ENCODE measurements around the gene NEURL2. TPM values are rescaled to one million over a fixed set of nuclear protein-coding genes. Genes with fewer than 3 reads are reported as not detected.

NEURL2 gene
- total RNA-seq, 2 donors from 2014 or later, result 3.3 to 5.2 TPM

- no peaks in the 10 kb centered on the region for H3K27me3 ChIP-seq
- peaks cover 18% of the 10 kb centered on the region for H3K4me1 ChIP-seq
- 94 to 100% methylated on average over 2 of the region's 2 CpGs for WGBS, 2 donors
- TF ChIP-seq POLR2A (IDR thresholded peaks at IDR 0.05) (no peak), CTCF (IDR thresholded peaks at IDR 0.05) (no peak)
- no peaks in the 10 kb centered on the region for H3K9me3 ChIP-seq
- H3K27ac ChIP-seq, result no peak overlapping the region
- ATAC-seq, result no peak
- no peak overlapping the region for H3K4me3 ChIP-seq
- intact Hi-C loops (cut with DNase I), result no loop called here
- no peak for DNase-seq
- H3K36me3 ChIP-seq (replicated peaks in 1 of 2; ENCODE audit: insufficient read depth in 1 of 2, low read depth in 2 of 2), result peaks cover 0 to 9% of the 10 kb centered on the region in 2 donors
These were observed 17.1 kb upstream of the NEURL2 start for GRCh38 chr20:45908084-45908483.

DNA sequence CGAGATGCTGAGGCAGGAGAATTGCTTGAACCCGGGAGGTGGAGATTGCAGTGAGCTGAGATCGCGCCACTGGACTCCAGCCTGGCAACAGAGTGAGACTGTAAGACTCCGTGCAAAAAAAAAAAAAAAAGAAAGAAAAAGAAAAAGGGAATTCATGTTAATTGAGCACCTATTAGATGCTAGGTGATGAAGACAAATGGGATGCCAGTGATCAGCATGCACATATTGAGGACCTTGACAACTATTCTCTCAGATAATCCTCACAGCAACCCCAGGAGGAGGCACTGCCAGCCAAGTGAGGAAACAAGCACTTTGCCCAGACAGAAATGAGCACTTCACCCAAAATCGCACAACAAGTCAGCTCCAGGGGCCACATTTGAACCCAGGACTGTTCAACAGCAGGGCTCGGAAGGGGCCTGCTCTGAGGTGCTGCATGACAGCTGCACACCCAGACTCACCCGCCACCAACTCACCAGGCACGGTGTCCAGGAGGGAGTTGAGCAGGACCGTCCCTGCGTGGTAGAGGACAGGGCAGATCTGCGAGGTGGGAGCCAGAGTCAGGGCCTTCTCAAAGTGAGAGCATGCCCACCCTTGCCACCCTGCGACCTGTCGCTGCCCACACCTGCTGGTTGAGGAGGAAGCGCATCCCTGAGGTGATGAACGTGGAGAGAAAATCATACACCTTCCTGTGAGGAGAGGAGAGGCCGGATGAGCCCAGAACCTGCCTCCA lies 16.4 kb upstream of the NEURL2 start:
- 91 to 97% methylated on average over 11 to 17 of the region's 17 CpGs for WGBS, 2 donors
- Histone ChIP-seq H3K27me3 (no peaks in the 10 kb centered on the region), H3K27ac (no peak overlapping the region), H3K4me1 (peaks cover 15% of the 10 kb centered on the region), H3K4me3 (no peak overlapping the region), H3K36me3 (replicated peaks in 1 of 2; ENCODE audit: insufficient read depth in 1 of 2, low read depth in 2 of 2) (peaks cover 0 to 9% of the 10 kb centered on the region in 2 donors), H3K9me3 (no peaks in the 10 kb centered on the region)
- no peak for TF ChIP-seq CTCF (IDR thresholded peaks at IDR 0.05)
- no peak for ATAC-seq
- intact Hi-C loops (cut with DNase I), result no loop called here
- DNase-seq, result no peak

DNA sequence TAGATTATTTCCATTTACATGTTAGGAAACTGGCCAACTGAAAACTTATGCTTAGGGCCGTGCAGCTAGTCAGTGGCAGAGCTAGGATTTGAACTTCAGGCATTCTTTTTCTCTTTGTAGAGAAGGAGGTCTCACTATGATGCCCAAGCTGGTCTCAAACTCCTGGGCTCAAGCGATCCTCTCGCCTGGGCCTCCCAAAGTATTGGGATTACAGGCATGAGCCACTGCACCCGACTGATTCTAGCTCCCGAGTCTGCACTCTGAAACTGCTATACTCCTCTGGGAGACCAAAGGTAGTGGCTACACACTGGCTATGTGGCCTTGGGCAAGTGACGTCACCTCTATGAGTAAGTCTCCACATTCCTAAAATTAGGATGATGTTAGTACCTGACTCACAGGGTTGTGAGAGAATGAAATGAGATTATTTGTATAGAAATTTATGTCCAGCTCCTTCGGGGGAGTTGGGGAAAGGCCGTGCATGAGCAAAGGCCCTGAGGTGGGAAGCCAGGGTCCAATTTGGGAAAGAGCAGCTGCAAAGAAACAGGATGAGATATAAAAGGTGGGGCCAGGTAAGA lies 14.6 kb upstream of the NEURL2 start:
- H3K27ac ChIP-seq, result no peak overlapping the region
- WGBS, 2 donors, result 88 to 89% methylated on average over 6 to 8 of the region's 8 CpGs

DNA sequence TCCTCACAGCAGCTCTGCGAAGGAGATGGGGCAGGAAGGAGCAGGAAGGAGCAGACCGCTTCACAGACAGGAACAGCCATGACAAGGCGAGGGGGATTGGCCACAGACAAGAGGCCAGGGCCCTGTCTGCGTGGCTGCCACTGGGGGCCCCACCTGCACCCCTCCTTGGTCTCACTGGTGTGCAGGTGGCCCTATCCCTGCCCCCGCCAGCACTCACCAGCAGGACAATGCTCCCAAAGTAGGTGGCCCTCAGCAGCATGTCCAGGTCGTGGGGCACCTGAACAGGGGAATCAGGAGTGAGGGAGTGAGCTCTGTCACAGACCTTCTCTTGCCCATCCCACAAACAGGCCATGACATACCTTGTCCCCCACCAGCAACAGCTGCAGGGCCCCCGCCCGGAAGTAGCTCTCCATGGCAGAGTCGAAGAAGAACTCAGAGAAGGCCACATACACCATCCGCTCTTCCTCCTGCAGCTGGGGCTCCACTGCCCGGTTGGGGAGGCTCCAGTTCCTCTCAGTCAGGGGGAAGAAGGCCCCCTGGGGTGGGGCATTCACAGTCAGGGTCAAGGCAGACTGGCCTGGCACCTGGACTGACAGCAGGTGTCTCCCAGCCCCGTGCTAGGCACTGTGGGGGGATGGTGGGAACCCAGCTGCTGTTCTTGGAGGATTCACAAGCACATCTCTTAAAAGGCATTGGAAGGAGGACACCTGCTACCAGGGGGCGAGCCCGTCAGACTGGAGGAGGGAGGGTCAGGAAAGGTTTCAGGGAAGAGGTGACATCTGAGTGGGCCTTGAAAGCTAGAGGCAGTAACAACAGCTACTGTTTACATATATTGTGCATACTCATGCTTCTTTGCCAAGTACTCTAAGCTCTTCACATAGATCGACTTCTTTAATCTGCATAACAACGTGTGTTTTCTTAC lies 13.8 kb upstream of the NEURL2 start:
- Histone ChIP-seq H3K27ac (no peak overlapping the region), H3K4me1 (no peaks in the 10 kb centered on the region), H3K27me3 (no peaks in the 10 kb centered on the region), H3K36me3 (replicated peaks in 1 of 2; ENCODE audit: insufficient read depth in 1 of 2, low read depth in 2 of 2) (peaks cover 0 to 15% of the 10 kb centered on the region in 2 donors), H3K4me3 (no peak overlapping the region), H3K9me3 (no peaks in the 10 kb centered on the region)
- WGBS, 2 donors, result 79 to 82% methylated on average over 7 to 16 of the region's 16 CpGs
- no peak for ATAC-seq
- no peak for TF ChIP-seq POLR2A (IDR thresholded peaks at IDR 0.05)
- no peak for TF ChIP-seq CTCF (IDR thresholded peaks at IDR 0.05)
- intact Hi-C loops (cut with DNase I), result no loop called here
- DNase-seq, result no peak

More for the DNA sequence above, 14.6 kb upstream of the NEURL2 start:
- no peaks in the 10 kb centered on the region for H3K9me3 ChIP-seq
- no peak overlapping the region for H3K4me3 ChIP-seq
- intact Hi-C loops (cut with DNase I), result no loop called here
- TF ChIP-seq CTCF (IDR thresholded peaks at IDR 0.05), result no peak
- TF ChIP-seq POLR2A (IDR thresholded peaks at IDR 0.05), result no peak
- DNase-seq (no peak), ATAC-seq (no peak)
- no peaks in the 10 kb centered on the region for H3K27me3 ChIP-seq
- no peaks in the 10 kb centered on the region for H3K4me1 ChIP-seq
- H3K36me3 ChIP-seq (replicated peaks in 1 of 2; ENCODE audit: insufficient read depth in 1 of 2, low read depth in 2 of 2), result peaks cover 0 to 15% of the 10 kb centered on the region in 2 donors

All from body of pancreas (tissue), 4 donors.